HG03175 (cell line): ENCODE measurements around the gene TAGLN3.
A peak's percentile ranks its signal among the peaks of the same experiment; 100 is the strongest.

Experiments used
- ATAC-seq: cut with Tn5 transposase; IDR thresholded peaks from one replicate; pipeline ENCODE4 v1.9.1; 2021; ENCODE audit warnings: mild to moderate bottlenecking, moderate library complexity; ENCODE audit not compliant: unreplicated experiment

Gene TAGLN3

DNA sequence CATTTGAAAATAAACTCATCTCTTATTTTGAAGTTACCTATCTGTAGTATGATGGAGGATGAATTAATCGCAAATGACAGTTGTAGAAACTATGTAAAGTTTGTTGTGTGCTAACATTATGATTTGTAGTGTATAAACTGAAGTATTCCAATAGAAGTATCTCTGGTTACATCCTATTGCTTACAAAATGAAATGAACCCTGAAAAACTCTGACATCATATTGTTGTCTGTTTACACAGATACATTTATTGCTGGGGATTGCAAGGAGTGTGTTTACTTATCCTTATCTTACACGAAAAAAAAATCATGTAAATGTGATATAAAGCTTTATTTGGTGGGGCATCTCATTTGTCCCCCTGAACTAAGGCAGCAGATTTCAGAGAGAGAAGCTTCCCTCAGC, 22.5 kb upstream of the TAGLN3 start:
- ATAC-seq: no peak

DNA sequence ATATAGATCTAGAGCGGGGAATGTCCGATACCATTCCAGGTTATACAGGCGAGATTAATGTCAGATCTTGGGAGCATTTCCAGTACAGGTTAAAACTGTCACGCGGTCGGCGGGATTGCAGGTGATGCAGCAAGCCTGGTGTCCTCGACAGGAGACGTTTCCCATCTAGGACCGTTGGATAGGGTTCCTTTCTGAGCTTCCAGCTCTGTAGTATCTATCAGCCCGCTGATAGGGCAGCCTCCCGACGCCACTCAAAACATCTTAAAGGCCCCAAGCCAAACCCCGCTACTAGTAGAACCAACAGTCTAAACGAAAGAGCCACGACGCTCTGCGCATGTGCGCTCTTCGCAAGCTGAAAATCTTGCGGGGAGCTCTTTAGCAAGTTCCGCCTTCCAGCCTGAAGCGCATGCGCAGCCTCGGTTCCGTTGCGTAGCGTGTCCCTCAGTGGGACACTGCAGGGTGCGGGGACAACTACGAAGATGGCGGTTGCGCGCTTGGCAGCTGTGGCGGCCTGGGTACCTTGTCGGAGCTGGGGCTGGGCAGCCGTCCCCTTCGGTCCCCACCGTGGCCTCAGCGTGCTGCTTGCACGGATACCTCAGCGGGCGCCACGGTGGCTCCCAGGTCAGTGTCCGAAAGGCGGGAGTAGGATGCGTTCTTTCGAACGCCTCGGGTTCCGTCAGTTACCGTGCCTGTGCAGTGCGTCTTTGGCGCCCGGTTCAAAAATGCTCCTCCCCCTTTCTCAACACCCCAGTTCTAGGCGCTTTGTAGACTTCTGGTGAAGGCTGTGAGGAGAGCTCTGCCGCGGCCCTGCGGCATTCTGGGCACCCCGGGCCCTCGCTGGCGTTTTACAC, 19.9 kb upstream of the TAGLN3 start, which contains the start of gene ABHD10:
TSS of gene ABHD10 (plus strand) at position 444 of the 851 bp plus-strand sequence. CDS start at position 480, 36 bp downstream.
- peak; percentile 94 for ATAC-seq

DNA sequence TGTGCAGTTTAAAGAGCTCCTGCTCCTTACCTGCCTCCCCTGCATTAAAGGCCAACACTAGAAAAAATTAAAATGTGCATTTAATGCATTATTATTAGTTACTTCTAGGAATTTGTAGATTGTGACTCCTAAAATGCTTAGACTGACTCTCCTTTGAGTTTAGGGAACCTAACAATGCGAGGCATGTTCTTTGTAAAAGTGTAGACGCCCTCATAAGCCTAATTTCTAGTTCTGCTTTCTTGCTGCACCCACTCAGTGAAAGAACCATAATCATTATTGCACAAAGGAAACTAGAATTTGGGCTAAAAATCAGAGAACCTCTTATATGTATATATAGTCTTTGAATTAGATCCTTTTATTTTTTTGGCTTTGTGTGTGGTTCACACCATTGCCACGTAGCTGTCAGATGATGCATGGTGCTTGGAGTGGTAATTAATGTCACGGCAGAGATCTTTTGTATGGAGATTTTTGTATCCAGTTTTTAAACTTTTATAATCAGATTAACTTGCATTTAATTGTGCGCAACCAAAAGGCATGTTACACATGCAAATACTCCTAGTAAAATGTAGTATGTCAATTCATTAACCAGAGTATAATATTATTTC, 19.2 kb upstream of the TAGLN3 start:
- ATAC-seq: peak; percentile 43

DNA sequence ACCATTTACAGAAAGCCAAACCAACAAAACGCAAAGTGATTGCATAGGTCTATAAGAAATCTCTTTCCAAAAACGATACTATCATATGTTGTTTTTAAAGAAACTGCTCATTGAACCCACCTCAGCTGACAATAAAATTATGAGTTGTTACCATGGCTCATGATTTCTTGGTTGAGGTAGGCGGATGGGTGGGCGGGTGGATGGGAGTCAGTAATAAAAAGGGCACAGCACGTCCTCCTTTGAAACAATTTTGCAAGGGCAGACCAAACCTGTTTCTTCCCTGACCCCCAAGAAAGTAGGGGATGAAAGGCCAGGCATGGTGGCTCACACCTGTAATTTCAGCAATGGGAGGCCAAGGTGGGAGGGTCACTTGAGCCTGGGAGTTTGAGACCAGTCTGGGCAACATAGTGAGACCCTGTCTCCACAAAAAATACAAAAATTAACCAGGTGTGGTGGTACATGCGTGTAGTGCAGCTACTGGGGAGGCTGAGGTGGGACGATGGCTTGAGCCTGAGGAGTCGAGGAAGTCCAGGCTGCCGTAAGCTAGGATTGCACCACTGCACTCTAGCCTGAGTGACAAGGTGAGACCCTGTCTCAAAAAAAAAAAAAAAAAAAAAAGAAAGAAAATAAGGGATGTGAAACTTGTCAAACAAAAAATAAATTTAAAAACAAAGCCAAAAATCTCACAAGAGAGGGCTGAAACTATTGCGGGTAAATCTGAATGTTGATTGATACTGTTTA, 17.8 kb upstream of the TAGLN3 start:
- ATAC-seq: no peak

DNA sequence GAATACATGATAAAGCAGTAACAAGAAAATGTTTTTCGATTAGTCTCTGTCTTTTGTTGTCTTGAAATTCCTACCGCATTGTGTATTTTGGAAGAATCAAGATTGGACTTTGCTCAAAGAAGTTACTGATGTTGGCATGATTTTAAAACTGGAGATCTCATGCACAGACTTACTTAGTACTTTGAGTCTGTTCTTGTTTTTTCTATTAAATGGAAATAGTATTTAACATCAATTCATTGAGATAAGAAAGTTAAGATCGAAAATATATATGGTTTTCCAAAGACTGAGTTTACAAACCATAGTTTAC, 17.3 kb upstream of the TAGLN3 start:
- no peak for ATAC-seq

GRCh38 chr3:111984636-111985298, 14.0 kb upstream of the TAGLN3 start:
- ATAC-seq: no peak

DNA sequence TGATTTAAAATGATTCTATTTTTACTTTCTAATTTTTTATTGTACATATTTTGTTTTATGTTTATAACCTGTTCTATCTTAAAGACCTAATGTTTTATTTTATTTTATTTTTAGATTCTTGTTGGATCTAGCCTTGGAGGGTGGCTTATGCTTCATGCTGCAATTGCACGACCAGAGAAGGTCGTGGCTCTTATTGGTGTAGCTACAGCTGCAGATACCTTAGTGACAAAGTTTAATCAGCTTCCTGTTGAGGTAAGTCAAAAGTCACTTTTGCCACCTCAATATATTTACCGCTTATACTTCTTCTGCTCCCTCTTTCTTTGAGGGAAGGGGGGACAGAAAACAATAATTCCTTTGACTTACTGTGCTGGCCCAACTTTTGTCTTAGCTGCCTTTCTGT, 11.9 kb upstream of the TAGLN3 start:
- ATAC-seq: no peak

DNA sequence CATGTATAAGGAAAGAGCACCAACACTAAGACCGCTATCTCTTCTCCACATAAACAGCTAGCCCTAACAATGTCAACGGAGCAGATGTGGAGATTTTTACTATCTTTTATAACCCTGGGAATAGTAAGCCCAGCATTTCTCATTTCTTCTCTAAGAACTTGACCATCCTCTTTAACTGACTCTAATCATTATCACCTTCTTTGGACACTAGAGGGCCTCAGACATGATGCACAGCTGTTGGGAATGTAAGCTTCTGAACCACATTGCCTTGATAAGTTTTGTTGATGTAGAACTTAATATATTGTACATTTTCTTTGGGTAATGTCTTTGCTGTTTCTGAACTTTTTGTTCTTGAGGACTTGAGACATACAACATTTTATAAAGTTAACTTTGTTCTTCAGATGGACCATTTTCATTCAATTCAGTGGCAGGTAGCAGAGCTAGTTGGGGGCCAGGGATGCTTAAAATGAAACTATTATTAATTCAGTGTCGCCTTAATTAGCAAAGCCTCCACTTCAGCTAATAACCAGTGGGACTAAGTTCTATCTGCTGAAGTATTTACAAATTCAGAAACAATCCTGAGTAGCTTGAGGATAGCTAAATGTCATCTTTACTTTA, 9.6 kb upstream of the TAGLN3 start:
- peak; percentile 92 for ATAC-seq

DNA sequence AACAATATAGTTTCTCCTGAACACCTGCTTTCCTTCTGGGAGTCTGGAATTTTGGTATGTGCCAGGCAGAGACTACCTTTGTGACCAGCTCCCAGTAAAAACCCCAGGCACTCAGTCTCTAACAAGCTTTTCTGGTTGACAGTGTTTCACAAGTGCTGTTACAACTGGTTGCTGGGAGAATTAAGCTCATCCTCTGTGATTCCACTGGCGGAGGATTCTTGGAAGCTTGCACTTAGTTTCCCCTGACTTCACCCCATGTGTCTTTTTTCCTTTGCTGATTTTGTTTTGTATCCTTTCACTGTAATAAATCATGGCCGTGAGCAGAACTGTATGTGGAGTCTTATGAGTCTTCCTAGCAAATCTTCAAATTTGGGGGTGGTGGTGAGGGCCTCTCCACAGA, 5.7 kb upstream of the TAGLN3 start:
- no peak for ATAC-seq

DNA sequence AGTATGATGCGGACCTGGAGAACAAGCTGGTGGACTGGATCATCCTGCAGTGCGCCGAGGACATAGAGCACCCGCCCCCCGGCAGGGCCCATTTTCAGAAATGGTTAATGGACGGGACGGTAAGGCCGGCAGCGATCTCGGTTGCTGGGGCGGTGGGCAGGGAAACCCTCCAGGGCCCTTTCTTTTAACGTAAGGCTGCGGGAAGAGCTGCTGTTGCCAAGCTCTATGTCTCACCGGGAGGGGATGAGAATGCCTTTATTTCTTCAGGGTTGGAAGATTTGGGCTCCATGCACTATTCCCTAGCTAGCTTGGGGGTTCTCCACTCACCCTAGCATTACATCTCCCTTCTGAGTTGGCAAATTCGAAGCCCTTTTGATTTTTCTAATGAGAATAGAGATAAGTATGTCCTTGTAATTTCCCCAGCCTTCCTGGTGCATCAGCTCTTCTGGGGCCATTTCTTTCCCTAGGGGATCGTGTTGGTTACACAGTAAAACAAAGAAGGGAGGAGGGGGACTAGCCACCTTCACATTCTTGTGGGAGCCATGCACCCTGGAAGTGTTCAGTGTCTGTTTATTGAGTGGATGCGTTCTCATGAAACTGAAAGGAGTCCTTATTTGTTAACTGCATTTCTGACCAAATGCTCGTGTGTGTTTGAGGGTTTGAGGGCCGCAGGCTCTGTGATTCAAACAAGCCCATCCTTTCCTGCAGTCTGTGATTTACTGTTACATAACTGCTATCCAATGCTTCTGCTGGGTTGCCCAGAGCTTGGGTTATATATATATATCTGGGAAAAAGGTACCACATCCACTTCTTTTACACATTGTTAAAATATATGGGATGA, 982 bp downstream of the TAGLN3 start:
- ATAC-seq: no peak

- ATAC-seq: no peak
Observed at GRCh38 chr3:112000367-112000771, 1.6 kb downstream of the TAGLN3 start.

DNA sequence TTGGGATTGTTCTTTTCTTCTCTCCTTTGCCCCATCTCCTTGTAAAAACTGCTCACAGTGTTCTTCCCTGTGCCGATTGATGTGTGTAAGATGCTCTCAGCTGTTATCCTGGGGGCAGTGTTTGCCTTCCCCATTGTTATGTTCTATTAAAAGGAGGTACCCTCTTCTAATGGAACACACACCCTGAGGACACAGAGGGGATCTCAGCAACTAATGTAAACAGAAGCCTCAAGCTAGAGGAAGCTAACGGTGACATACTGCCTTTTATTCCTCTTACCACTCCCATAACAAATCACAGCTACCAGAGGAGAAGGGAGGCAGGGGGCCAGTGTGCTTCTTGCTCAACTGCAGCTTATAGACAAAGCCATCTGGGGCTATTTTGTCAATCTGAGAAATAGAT, 2.2 kb downstream of the TAGLN3 start:
- no peak for ATAC-seq

- ATAC-seq: no peak
Observed at GRCh38 chr3:112001526-112001925, 2.8 kb downstream of the TAGLN3 start.

DNA sequence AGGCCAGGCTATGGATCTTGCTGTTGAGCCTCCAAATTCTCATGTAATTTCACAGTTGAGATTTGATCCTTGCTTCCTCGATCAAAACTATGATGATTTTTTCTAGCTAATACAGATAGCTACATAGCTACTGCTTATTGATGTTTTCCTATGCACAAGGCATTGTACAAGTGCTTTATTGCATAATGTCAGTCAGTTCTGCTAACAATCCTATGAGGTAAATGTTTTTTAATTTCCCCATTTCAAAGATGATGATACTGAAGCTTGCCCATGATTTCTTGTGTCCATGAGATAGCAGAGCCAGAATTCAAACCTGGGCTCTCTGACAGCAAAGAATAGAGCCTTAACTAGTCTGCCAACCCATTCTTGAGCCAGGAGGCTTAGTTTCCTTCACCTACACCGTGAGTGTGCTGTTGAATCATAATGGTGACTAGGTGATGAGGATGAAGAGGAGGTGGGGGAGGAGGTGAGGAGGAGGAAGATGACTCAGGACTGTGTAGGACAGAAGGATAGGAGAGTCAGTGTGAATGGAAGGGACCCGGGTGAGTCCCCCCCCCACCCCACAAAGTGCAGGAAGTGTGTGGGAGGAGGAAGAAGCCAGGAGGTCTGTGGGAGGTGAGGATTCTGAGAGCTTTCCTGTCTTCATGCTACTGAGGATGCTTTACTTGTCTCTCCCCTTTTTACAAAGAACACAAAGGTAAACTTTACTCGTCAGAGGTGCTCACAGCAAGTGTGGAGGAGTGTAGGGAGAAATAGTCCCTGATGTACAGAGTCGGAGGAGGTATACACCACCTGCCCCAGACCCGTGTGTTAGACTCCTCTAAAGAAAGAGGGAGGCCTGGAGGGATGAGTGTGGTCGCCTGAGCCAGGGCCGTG, 3.6 kb downstream of the TAGLN3 start:
- no peak for ATAC-seq

- no peak for ATAC-seq
Observed at GRCh38 chr3:112003321-112004080, 4.8 kb downstream of the TAGLN3 start.

GRCh38 chr3:112004187-112004586, 5.5 kb downstream of the TAGLN3 start:
- no peak for ATAC-seq

DNA sequence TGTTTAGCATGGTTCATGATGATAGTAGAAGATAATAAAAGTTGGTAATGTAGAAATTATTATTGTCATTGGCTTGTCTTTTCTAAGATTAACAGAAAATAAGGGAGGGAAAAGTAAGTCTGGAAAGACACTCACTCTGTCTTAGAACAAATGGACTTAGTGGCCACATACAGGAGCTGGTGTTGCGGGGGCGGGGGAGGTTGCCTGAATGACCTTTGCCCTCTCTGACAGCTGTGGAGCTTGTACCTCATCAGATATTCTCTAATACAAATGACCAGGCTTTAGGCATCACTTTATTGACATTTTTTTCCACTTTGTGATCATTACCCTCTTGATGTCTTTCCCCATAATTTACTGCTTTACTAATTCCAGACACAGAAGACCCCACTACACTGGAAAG, 5.9 kb downstream of the TAGLN3 start:
- no peak for ATAC-seq

- no peak for ATAC-seq
Observed at GRCh38 chr3:112005091-112005672, 6.5 kb downstream of the TAGLN3 start.
